GM10847 (cell line): ENCODE results near the gene UQCR10.
A peak's percentile ranks its signal among the peaks of the same experiment; 100 is the strongest.

Experiments used
- POLR2A ChIP-seq: IDR thresholded peaks from 2 replicates; pipeline ENCODE4 v1.6.1; 2011; ENCODE audit not compliant: insufficient read length; ENCODE audit errors: extremely low read depth

UQCR10 gene

GRCh38 chr22:29751669-29752068, 15.5 kb upstream of the UQCR10 start:
- no peak for TF ChIP-seq POLR2A

GRCh38 chr22:29753808-29754657, 13.1 kb upstream of the UQCR10 start:
- no peak for TF ChIP-seq POLR2A

GRCh38 chr22:29755889-29756288, 11.3 kb upstream of the UQCR10 start:
- TF ChIP-seq POLR2A = no peak

DNA sequence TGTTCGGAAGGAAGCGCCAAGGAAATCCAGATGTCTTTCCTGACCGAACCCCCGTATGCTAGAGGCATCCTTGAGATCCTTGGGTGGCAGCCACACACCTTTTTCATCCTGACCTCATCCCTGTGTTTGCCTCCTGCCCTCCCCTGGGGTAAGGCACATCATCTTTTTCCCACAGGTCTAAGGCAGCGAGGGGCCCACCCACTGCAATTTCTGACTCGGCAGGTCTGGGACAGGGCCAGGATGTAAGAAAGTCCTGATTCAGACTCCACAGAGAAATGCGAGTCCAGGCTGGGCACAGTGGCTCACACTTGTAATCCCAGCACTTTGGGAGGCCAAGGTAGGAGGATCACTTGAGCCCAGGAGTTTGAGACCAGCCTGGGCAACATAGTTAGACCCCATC, 10.8 kb upstream of the UQCR10 start:
- no peak for TF ChIP-seq POLR2A

DNA sequence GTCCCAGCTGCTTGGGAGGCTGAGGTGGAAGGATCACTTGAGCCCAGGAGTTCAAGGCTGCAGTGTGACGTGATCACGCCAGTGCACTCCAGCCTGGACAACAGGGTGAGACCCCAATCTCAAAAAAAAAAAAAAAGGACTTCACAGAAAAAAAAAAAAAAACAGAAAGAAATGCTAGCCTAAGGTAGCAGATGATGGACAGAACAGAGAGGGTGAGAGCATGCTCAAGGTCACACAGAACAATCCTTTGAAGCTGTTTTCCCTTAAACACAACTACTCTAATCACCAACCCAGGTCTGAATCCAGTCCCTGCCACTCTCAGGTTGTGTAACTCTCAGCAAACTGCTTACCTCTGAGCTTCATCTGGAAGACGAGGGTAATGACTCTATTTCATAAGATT, 10.1 kb upstream of the UQCR10 start:
- no peak for TF ChIP-seq POLR2A

DNA sequence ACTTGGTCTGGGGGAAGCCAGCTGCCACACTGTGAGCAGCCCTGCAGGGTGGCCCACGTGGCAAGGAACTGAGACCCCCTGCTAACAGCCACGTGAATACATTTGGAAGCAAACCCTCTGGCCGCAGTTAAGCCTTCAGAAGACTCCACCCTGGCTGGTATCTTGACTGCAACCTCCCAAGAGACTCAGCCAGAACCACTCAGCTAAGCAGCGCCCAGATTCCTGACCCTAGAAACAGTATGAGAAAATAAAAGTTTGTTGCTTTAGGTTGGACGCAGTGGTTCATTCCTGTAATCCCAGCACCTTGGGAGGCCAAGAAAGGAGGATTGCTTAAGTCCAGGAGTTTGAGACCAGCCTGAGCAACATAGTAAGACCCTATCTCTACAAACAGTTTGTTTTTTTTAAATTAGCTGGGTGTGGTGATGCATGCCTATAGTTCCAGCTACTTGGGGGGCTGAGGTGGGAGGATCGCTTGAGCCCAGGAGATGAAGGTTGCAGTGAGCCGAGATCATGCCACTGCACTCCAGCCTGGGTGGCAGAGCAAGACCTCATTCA, 9.0 kb upstream of the UQCR10 start:
- no peak for TF ChIP-seq POLR2A

DNA sequence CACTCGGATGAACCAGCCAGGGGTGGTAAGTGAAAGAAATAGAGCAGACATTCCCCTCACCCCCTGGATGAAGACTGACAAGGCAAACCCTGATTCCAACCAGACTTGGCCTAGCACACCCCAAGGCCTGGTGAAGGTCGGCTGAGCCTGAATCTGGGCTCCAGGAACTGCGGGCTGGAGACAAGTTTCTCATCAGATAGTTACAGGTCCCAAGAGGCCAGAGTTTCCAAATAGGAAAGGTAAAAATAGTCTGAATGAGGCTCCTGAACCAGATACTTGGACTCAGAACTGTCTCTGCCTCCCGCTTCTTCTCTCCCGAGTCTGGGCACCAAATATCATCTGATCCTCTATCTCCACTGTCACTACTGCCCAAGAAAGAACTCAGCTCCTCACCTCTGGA, 8.2 kb upstream of the UQCR10 start:
- no peak for TF ChIP-seq POLR2A

GRCh38 chr22:29762263-29762662, 4.9 kb upstream of the UQCR10 start:
- TF ChIP-seq POLR2A = no peak

GRCh38 chr22:29765905-29766631, 1.1 kb upstream of the UQCR10 start:
- TF ChIP-seq POLR2A = no peak

- TF ChIP-seq POLR2A = peak; percentile 77
Observed at GRCh38 chr22:29766632-29767170, 468 bp upstream of the UQCR10 start, which contains the start of gene ZMAT5. Gene ZMAT5 (minus strand): TSS chr22:29767007. CDS start chr22:29748544, 18,463 bp downstream.

- no peak for TF ChIP-seq POLR2A
Observed at GRCh38 chr22:29768052-29768693, 1.0 kb downstream of the UQCR10 start.

- TF ChIP-seq POLR2A = no peak
Observed at GRCh38 chr22:29769723-29770321, 2.7 kb downstream of the UQCR10 start.

- no peak for TF ChIP-seq POLR2A
Observed at GRCh38 chr22:29772170-29772641, 5.0 kb downstream of the UQCR10 start.

GRCh38 chr22:29773233-29773632, 6.1 kb downstream of the UQCR10 start:
- TF ChIP-seq POLR2A = no peak

DNA sequence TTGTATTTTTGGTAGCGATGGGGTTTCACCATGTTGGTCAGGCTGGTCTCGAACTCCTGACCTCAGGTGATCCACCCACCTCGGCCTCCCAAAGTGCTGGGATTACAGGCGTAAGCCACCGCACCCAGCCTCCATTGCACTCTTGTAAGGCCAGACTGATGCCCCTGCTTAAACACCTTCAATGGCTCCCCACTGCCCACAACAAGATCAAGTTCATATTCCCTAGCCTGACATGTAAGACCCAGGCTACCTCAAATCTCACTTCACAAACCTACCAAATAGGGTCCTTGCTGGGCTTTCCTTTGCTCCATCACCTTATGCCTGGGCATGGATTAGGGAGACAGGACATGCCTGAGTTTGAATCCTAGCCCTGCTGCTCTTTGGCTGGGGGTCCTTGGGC, 13.1 kb downstream of the UQCR10 start:
- no peak for TF ChIP-seq POLR2A
